ENCODE results near the gene TIAL1.

TIAL1 gene

DNA sequence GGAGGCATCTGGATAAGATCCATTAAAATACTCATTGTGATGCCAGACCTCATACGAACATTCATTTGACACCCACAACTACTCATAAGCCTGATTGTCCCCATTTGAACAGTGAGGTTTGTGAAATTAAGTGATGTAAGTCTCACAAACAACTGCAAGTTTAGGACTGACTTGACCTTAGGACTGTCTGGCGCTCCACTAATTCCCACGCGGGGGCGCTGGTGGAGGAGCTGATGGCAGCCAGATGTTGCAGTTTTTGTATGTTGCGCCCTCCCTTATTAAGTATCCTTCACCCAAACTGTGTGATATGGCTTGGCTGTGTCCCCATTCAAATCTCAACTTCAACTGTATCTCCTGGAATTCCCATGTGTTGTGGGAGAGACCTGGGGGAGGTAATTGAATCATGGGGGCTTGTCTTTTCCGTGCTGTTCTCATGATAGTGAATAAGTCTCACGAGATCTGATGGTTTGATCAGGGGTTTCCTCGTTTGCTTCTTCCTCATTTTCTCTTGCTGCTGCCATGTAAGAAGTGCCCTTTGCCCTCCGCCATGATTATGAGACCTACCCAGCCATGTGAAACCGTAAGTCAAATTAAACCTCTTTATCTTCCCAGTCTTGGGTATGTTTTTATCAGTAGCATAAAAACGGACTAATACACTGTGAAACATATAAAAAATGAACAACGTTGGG is 20.3 kb upstream of the TIAL1 start:
- no peak for TF ChIP-seq EZH2phosphoT487 (conservative IDR thresholded peaks at IDR 0.05; ENCODE audit: low read length)
- TF ChIP-seq, protein P1, sequence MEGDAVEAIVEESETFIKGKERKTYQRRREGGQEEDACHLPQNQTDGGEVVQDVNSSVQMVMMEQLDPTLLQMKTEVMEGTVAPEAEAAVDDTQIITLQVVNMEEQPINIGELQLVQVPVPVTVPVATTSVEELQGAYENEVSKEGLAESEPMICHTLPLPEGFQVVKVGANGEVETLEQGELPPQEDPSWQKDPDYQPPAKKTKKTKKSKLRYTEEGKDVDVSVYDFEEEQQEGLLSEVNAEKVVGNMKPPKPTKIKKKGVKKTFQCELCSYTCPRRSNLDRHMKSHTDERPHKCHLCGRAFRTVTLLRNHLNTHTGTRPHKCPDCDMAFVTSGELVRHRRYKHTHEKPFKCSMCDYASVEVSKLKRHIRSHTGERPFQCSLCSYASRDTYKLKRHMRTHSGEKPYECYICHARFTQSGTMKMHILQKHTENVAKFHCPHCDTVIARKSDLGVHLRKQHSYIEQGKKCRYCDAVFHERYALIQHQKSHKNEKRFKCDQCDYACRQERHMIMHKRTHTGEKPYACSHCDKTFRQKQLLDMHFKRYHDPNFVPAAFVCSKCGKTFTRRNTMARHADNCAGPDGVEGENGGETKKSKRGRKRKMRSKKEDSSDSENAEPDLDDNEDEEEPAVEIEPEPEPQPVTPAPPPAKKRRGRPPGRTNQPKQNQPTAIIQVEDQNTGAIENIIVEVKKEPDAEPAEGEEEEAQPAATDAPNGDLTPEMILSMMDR (IDR thresholded peaks at IDR 0.05; ENCODE audit: insufficient read depth, low read length, poor library complexity, severe bottlenecking) = no peak
- H2AFZ ChIP-seq (ENCODE audit: low read depth, low read length, severe bottlenecking) = no peak overlapping the region
- no peaks in the 10 kb centered on the region for H3F3A ChIP-seq (ENCODE audit: insufficient read depth)
- no peak overlapping the region for H3K27ac ChIP-seq (ENCODE audit: low read depth, low read length)
- no peaks in the 10 kb centered on the region for H4K20me1 ChIP-seq (ENCODE audit: low read depth, low read length)
- no peaks in the 10 kb centered on the region for H3K9me3 ChIP-seq (ENCODE audit: insufficient read depth, low read length)
- H3K4me3 ChIP-seq (ENCODE audit: insufficient read depth, low read length, poor library complexity, severe bottlenecking) = no peak overlapping the region
- H3K4me2 ChIP-seq (ENCODE audit: low read depth, low read length, poor library complexity, severe bottlenecking) = no peak overlapping the region
- H3K27me3 ChIP-seq (ENCODE audit: low read length) = no peaks in the 10 kb centered on the region
- no peaks in the 10 kb centered on the region for H3K79me2 ChIP-seq (ENCODE audit: insufficient read depth, low read length)
- no peak overlapping the region for H3K9ac ChIP-seq (ENCODE audit: low read length)
- H3K9me2 ChIP-seq (replicated peaks; ENCODE audit: insufficient read depth, low read length) = no peaks in the 10 kb centered on the region
- H3K36me3 ChIP-seq (ENCODE audit: low read length) = no peaks in the 10 kb centered on the region

DNA sequence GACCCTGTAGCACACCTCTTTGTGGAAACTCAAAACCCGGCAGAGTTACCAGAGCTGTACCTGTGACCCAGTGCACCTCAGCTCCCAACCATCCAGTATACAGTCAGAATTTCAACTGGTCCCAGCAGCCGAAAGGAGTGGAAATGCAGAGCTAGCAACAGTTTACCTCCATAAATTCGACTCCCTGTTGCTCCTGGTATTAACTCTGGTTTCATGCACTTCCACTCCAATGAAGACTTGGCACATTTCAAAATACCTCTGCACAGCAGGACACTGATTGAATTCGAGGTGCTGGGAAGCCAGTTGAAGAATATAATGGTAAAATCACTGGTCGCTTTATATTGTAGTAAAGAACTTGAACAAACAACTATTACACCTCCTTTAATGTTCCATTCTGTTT is 17.9 kb upstream of the TIAL1 start:
- Histone ChIP-seq H3K79me2 (ENCODE audit: insufficient read depth, low read length) (no peaks in the 10 kb centered on the region), H3K27me3 (ENCODE audit: low read length) (no peaks in the 10 kb centered on the region), H3K36me3 (ENCODE audit: low read length) (no peaks in the 10 kb centered on the region), H2AFZ (ENCODE audit: low read depth, low read length, severe bottlenecking) (no peak overlapping the region), H3F3A (ENCODE audit: insufficient read depth) (no peaks in the 10 kb centered on the region), H3K9me2 (replicated peaks; ENCODE audit: insufficient read depth, low read length) (no peaks in the 10 kb centered on the region), H3K9me3 (ENCODE audit: insufficient read depth, low read length) (no peaks in the 10 kb centered on the region), H4K20me1 (ENCODE audit: low read depth, low read length) (no peaks in the 10 kb centered on the region), H3K9ac (ENCODE audit: low read length) (no peak overlapping the region), H3K27ac (ENCODE audit: low read depth, low read length) (no peak overlapping the region), H3K4me2 (ENCODE audit: low read depth, low read length, poor library complexity, severe bottlenecking) (no peak overlapping the region), H3K4me3 (ENCODE audit: insufficient read depth, low read length, poor library complexity, severe bottlenecking) (no peak overlapping the region)
- TF ChIP-seq, protein P1 (IDR thresholded peaks at IDR 0.05; ENCODE audit: insufficient read depth, low read length, poor library complexity, severe bottlenecking) = no peak
- TF ChIP-seq EZH2phosphoT487 (conservative IDR thresholded peaks at IDR 0.05; ENCODE audit: low read length) = no peak

DNA sequence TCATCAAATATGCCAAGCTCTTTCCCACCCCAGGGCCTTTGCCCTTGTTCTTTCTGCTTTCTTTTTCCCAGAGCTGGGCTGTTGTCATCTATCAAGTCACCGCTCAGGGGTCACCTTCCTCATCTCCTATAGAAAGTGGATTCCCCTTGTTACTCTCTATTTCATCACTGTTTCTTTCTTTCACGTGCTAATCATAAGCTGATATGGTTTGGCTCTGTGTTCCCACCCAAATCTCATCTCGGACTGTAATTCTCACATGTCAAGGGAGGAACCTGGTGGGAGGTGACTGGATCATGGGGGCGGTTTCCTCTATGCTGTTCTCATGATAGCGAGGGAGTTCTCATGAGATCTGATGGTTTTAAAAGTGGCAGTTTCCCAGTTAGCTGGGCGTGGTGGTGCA is 17.0 kb upstream of the TIAL1 start:
- H3K36me3 ChIP-seq (ENCODE audit: low read length) = no peaks in the 10 kb centered on the region
- H3K4me2 ChIP-seq (ENCODE audit: low read depth, low read length, poor library complexity, severe bottlenecking) = no peak overlapping the region
- no peak overlapping the region for H3K4me3 ChIP-seq (ENCODE audit: insufficient read depth, low read length, poor library complexity, severe bottlenecking)
- TF ChIP-seq, protein P1 (IDR thresholded peaks at IDR 0.05; ENCODE audit: insufficient read depth, low read length, poor library complexity, severe bottlenecking) = no peak
- TF ChIP-seq EZH2phosphoT487 (conservative IDR thresholded peaks at IDR 0.05; ENCODE audit: low read length) = no peak
- H2AFZ ChIP-seq (ENCODE audit: low read depth, low read length, severe bottlenecking) = no peak overlapping the region
- H3K27me3 ChIP-seq (ENCODE audit: low read length) = no peaks in the 10 kb centered on the region
- no peaks in the 10 kb centered on the region for H3F3A ChIP-seq (ENCODE audit: insufficient read depth)
- H3K79me2 ChIP-seq (ENCODE audit: insufficient read depth, low read length) = no peaks in the 10 kb centered on the region
- H3K27ac ChIP-seq (ENCODE audit: low read depth, low read length) = no peak overlapping the region
- no peak overlapping the region for H3K9ac ChIP-seq (ENCODE audit: low read length)
- H4K20me1 ChIP-seq (ENCODE audit: low read depth, low read length) = no peaks in the 10 kb centered on the region
- no peaks in the 10 kb centered on the region for H3K9me3 ChIP-seq (ENCODE audit: insufficient read depth, low read length)
- no peaks in the 10 kb centered on the region for H3K9me2 ChIP-seq (replicated peaks; ENCODE audit: insufficient read depth, low read length)
